Stomach smooth muscle (tissue), 2 donors: ENCODE results near the gene NPFFR2.
"Not testable (repeated sequence)": the region's sequence is repeated elsewhere in the genome, so short reads cannot be mapped to it uniquely, and the experiment has no call there.

Source experiments
- H3K27ac ChIP-seq: one replicate; pipeline ENCODE4 v1.7.0; 2013; ENCODE audit warnings: mild to moderate bottlenecking, low read length, inconsistent platforms
- H3K27me3 ChIP-seq, 2 donors: one replicate each; pipeline ENCODE4 v1.7.0; 2013; ENCODE audit warnings: low read length in 2 of 2; ENCODE audit not compliant: insufficient read depth in 2 of 2, control insufficient read depth in 1 of 2
- H3K36me3 ChIP-seq, 2 donors: one replicate each; pipeline ENCODE4 v1.7.0; 2013; ENCODE audit warnings: low read length in 2 of 2; ENCODE audit not compliant: control insufficient read depth in 2 of 2, insufficient read depth in 2 of 2
- H3K4me1 ChIP-seq: one replicate; pipeline ENCODE4 v1.7.0; 2013; ENCODE audit warnings: low read length; ENCODE audit not compliant: control insufficient read depth, insufficient read depth
- H3K4me3 ChIP-seq, 2 donors: one replicate each; pipeline ENCODE4 v1.7.0; 2013; ENCODE audit warnings: low read length in 2 of 2
- H3K9ac ChIP-seq, 2 donors: one replicate each; pipeline ENCODE4 v1.7.0; 2013; ENCODE audit warnings: low read length in 2 of 2, mild to moderate bottlenecking in 1 of 2
- H3K9me3 ChIP-seq, 2 donors: one replicate each; pipeline ENCODE4 v1.7.0; 2013; ENCODE audit warnings: low read length in 2 of 2; ENCODE audit not compliant: control insufficient read depth in 2 of 2
- donor health status: healthy.
- donor health status: Pancreatic carcinoma.

Gene NPFFR2

GRCh38 chr4:72111863-72112262 is 80.1 kb downstream of the NPFFR2 start:
- no peaks in the 10 kb centered on the region for H3K27me3 ChIP-seq
- H3K4me3 ChIP-seq, result no peak overlapping the region
- no peak overlapping the region for H3K27ac ChIP-seq
- H3K9ac ChIP-seq, result no peak overlapping the region
- H3K9me3 ChIP-seq, result no peaks in the 10 kb centered on the region
- no peaks in the 10 kb centered on the region for H3K4me1 ChIP-seq
- no peaks in the 10 kb centered on the region for H3K36me3 ChIP-seq

- H3K4me1 ChIP-seq, result no peaks in the 10 kb centered on the region
- H3K27me3 ChIP-seq, result no peaks in the 10 kb centered on the region
- no peak overlapping the region for H3K4me3 ChIP-seq
- H3K27ac ChIP-seq, result no peak overlapping the region
- no peaks in the 10 kb centered on the region for H3K36me3 ChIP-seq
- no peaks in the 10 kb centered on the region for H3K9me3 ChIP-seq
- H3K9ac ChIP-seq, result no peak overlapping the region
Measured at GRCh38 chr4:72112514-72113156, 80.8 kb downstream of the NPFFR2 start.

- H3K9ac ChIP-seq, result no peak overlapping the region
- no peak overlapping the region for H3K4me3 ChIP-seq
- no peaks in the 10 kb centered on the region for H3K36me3 ChIP-seq
- no peaks in the 10 kb centered on the region for H3K4me1 ChIP-seq
- no peaks in the 10 kb centered on the region for H3K9me3 ChIP-seq
- H3K27me3 ChIP-seq, result no peaks in the 10 kb centered on the region
- H3K27ac ChIP-seq, result no peak overlapping the region
Measured at GRCh38 chr4:72118017-72118416, 86.2 kb downstream of the NPFFR2 start.

GRCh38 chr4:72119946-72120345 is 88.1 kb downstream of the NPFFR2 start:
- H3K9ac ChIP-seq, result no peak overlapping the region
- no peaks in the 10 kb centered on the region for H3K9me3 ChIP-seq
- no peaks in the 10 kb centered on the region for H3K4me1 ChIP-seq
- no peaks in the 10 kb centered on the region for H3K36me3 ChIP-seq
- H3K4me3 ChIP-seq, result no peak overlapping the region
- no peak overlapping the region for H3K27ac ChIP-seq
- no peaks in the 10 kb centered on the region for H3K27me3 ChIP-seq

GRCh38 chr4:72128741-72129140 is 96.9 kb downstream of the NPFFR2 start:
- no peak overlapping the region for H3K4me3 ChIP-seq
- no peak overlapping the region for H3K9ac ChIP-seq
- H3K4me1 ChIP-seq, result no peaks in the 10 kb centered on the region
- H3K27ac ChIP-seq, result no peak overlapping the region
- H3K9me3 ChIP-seq, result no peaks in the 10 kb centered on the region
- H3K27me3 ChIP-seq, result no peaks in the 10 kb centered on the region
- no peaks in the 10 kb centered on the region for H3K36me3 ChIP-seq

GRCh38 chr4:72136429-72136828 is 104.6 kb downstream of the NPFFR2 start:
- H3K9me3 ChIP-seq, result no peaks in the 10 kb centered on the region

GRCh38 chr4:72139997-72140396 is 108.2 kb downstream of the NPFFR2 start:
- not testable (repeated sequence) for H3K27ac ChIP-seq, H3K27me3 ChIP-seq, H3K4me1 ChIP-seq, H3K36me3 ChIP-seq, H3K9me3 ChIP-seq, H3K9ac ChIP-seq, H3K4me3 ChIP-seq

More at GRCh38 chr4:72136429-72136828, 104.6 kb downstream of the NPFFR2 start:
- H3K4me3 ChIP-seq, result no peak overlapping the region
- no peaks in the 10 kb centered on the region for H3K4me1 ChIP-seq
- no peaks in the 10 kb centered on the region for H3K36me3 ChIP-seq
- no peak overlapping the region for H3K9ac ChIP-seq
- no peaks in the 10 kb centered on the region for H3K27me3 ChIP-seq
- no peak overlapping the region for H3K27ac ChIP-seq

GRCh38 chr4:72144241-72144640 is 112.4 kb downstream of the NPFFR2 start:
- H3K36me3 ChIP-seq, result no peaks in the 10 kb centered on the region
- no peaks in the 10 kb centered on the region for H3K4me1 ChIP-seq
- H3K27me3 ChIP-seq, result no peaks in the 10 kb centered on the region
- no peak overlapping the region for H3K27ac ChIP-seq
- no peak overlapping the region for H3K4me3 ChIP-seq
- H3K9ac ChIP-seq, result no peak overlapping the region
- no peaks in the 10 kb centered on the region for H3K9me3 ChIP-seq

- H3K4me3 ChIP-seq, result no peak overlapping the region
- H3K36me3 ChIP-seq, result no peaks in the 10 kb centered on the region
- H3K27me3 ChIP-seq, result no peaks in the 10 kb centered on the region
- no peak overlapping the region for H3K27ac ChIP-seq
- H3K9me3 ChIP-seq, result no peaks in the 10 kb centered on the region
- H3K4me1 ChIP-seq, result no peaks in the 10 kb centered on the region
- no peak overlapping the region for H3K9ac ChIP-seq
Measured at GRCh38 chr4:72152731-72153130, 120.9 kb downstream of the NPFFR2 start.

GRCh38 chr4:72153634-72154033 is 121.8 kb downstream of the NPFFR2 start:
- not testable (repeated sequence) for H3K36me3 ChIP-seq, H3K9ac ChIP-seq, H3K27ac ChIP-seq, H3K9me3 ChIP-seq, H3K27me3 ChIP-seq, H3K4me3 ChIP-seq, H3K4me1 ChIP-seq

- H3K27me3 ChIP-seq, H3K27ac ChIP-seq, H3K36me3 ChIP-seq, H3K9ac ChIP-seq, H3K4me3 ChIP-seq, H3K9me3 ChIP-seq, H3K4me1 ChIP-seq: not testable (repeated sequence)
Measured at GRCh38 chr4:72169285-72169684, 137.5 kb downstream of the NPFFR2 start.
